NCI-H146 treated with DMSO at 0.1 percent for 48 hours (cell line): Measurements from ENCODE around the gene PPP1R8.

Source experiments
- DNase-seq: peaks from one replicate; lab custom pipeline; 2025; ENCODE audit not compliant: unreplicated experiment; lab: John Stamatoyannopoulos, UW

The PPP1R8 gene

DNA sequence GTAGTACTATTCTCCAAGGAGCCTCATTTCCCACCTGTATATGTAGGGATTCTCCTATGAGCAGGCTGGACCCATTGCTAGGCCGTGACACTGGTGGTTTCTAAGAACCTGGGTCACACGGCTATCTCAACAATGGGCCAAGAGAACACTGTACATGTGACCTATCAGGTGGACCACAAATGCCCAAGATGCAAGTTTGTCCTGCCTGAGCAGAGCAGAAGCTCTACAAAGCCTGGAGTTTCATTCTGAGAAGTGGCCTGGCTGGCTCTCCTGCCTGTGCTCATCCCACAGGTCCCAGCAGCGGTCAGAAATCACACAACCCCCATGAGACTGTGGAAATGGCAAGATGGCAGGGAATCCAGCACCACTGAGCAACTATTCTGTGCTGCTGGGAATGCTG is 58.9 kb downstream of the PPP1R8 start:
- no peak for DNase-seq

DNA sequence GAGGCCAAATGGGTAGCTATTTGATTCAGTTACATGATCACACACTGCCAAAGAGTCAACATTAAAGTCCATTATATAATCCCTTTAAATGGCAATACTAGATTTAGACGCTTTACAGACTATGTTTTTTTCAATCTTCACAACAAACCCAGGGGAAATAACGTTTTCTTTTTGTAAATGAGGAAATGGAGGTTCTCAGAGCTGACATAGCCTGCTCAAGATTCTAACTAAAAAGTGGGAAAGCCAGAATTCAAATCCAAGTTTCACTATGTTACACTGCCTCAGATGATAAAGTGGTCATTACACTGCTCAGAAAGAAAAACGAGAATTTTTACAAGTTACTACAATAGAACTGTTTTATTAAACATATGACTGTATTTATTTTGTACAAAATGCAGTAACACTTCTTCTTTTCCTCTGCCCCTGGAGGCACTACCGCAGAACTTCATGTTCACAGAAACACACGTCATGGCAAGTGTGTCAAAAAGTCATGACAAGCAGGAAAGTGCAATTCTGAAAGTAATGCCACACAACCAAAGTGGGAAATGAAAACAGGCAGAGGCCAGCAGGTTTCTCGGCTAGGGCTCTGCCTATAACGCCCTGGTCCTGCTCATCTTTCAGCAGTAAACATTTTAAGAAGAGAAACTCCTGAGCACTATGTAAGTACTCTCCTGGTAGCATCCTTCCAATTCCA is 60.8 kb downstream of the PPP1R8 start:
- no peak for DNase-seq

DNA sequence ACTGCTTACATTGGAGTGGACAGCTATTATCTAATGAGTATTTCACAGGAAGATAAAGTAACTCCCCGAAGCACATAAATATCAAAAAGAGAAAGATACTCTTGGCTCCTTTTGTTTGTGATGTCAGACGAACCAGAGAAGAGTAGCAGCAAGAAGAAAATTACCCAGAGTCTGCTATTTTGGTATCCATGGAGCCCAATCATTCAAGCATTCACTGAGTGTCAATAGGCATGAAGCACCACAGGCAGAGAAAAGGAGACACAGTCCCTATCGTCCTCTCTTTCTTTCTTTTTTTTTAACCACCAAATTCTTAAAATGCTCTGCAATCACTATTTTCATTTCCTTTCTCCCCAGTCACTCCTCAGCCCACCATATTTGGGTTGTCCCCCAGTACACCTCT is 63.9 kb downstream of the PPP1R8 start:
- DNase-seq, result no peak
